ACC112 (cell line): Measurements from ENCODE around the gene RRH.
"Not testable (repeated sequence)": the region's sequence is repeated elsewhere in the genome, so short reads cannot be mapped to it uniquely, and the experiment has no call there.

Source experiments
- H2AFZ ChIP-seq: fragments of 200-600 bp; sonication (generic); one replicate; pipeline ENCODE4 v1.6.0; 2017; ENCODE audit warnings: antibody characterized with exemption, low read length; ENCODE audit not compliant: unreplicated experiment
- H3K27ac ChIP-seq: fragments of 200-600 bp; sonication (generic); 2 replicates; pipeline ENCODE4 v1.5.1; 2014; ENCODE audit warnings: low read depth, mild to moderate bottlenecking, antibody characterized with exemption, low read length, moderate library complexity
- H3K27me3 ChIP-seq: fragments of 200-600 bp; sonication (generic); 2 replicates; pipeline ENCODE4 v1.6.1; 2014; ENCODE audit warnings: mild to moderate bottlenecking, antibody characterized with exemption, low read length, moderate library complexity, mixed read lengths; ENCODE audit not compliant: insufficient read depth
- H3K36me3 ChIP-seq: fragments of 200-600 bp; sonication (generic); 2 replicates; pipeline ENCODE4 v1.6.1; 2016; ENCODE audit warnings: mild to moderate bottlenecking, antibody characterized with exemption, low read length, moderate library complexity, mixed read lengths; ENCODE audit not compliant: insufficient read depth
- H3K4me1 ChIP-seq: fragments of 200-600 bp; sonication (generic); one replicate; pipeline ENCODE4 v1.6.1; 2016; ENCODE audit warnings: low read length, mixed read lengths; ENCODE audit not compliant: insufficient read depth, unreplicated experiment, control insufficient read depth
- H3K4me3 ChIP-seq: fragments of 200-600 bp; sonication (generic); 2 replicates; pipeline ENCODE4 v1.5.1; 2014; ENCODE audit warnings: mild to moderate bottlenecking, low read depth, low read length
- H3K79me2 ChIP-seq: fragments of 200-600 bp; sonication (generic); one replicate; pipeline ENCODE4 v1.6.0; 2016; ENCODE audit warnings: low read length; ENCODE audit not compliant: control insufficient read depth, unreplicated experiment, insufficient read depth

The RRH gene

DNA sequence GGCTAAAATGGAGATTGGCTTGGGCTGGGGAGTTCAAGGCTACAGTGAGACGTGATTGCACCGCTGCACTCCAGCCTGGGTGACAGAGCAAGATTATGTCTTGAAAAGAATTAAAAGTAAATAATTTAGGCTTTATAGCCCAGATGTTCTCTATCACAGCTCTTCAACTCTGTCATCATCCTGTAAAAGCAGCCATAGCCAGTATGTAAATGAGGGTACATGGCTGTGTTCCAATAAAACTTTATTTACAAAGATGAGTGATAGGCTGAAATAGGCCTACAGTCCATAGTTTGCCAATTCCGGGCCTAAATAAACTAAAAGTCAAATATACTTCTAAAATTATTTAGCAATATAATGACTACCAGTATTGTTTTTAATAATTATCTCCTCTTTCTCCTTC lies 9.2 kb downstream of the RRH start:
- Histone ChIP-seq H2AFZ (no peak overlapping the region), H3K4me3 (no peak overlapping the region), H3K36me3 (no peaks in the 10 kb centered on the region), H3K27me3 (no peaks in the 10 kb centered on the region), H3K79me2 (no peaks in the 10 kb centered on the region), H3K27ac (no peak overlapping the region), H3K4me1 (no peaks in the 10 kb centered on the region)

GRCh38 chr4:109846395-109847098 lies 18.8 kb downstream of the RRH start:
- H3K27ac ChIP-seq: no peak overlapping the region
- H2AFZ ChIP-seq: no peak overlapping the region
- no peaks in the 10 kb centered on the region for H3K36me3 ChIP-seq
- H3K4me3 ChIP-seq: no peak overlapping the region
- H3K79me2 ChIP-seq: no peaks in the 10 kb centered on the region
- H3K4me1 ChIP-seq: no peaks in the 10 kb centered on the region
- peaks cover 6% of the 10 kb centered on the region; the same call in 1 of the 2 replicates for H3K27me3 ChIP-seq

DNA sequence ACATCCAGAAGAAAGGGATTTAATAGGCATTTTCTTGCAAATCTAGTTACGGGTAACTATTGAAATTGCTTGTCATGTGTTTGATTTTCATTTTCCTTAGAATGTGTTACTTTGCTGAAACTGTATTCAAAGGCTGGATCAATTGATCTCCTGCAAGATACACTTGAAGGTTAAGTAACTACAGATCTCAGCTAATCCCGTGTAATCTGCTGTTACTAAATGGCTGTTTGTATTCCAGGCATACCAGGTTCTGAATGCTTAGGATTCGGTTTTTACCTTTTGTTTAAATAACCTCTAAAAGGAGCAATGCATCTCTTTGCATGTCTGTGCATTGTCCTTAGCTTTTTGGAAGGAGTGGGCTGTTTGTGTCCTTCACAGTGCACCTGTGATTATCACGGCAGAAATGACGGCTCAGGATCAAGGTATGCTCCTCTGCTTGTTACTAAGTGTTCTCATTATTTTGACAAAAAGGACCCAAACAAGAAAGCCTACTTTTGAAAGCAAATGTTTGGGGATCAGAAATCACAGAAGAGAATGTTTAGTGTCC lies 20.2 kb downstream of the RRH start, which contains the start of gene LRIT3:
Gene LRIT3 (plus strand): TSS at position 212 of the 547 bp plus-strand sequence. CDS start 95 bp downstream, at position 307.
- H2AFZ ChIP-seq: no peak within 1 kb of the TSS
- no peaks in the 10 kb centered on the region for H3K79me2 ChIP-seq
- no peak within 1 kb of the TSS for H3K4me3 ChIP-seq
- H3K27me3 ChIP-seq: peaks cover 6% of the 10 kb centered on the region; the same call in 1 of the 2 replicates
- H3K4me1 ChIP-seq: no peaks in the 10 kb centered on the region
- no peaks in the 10 kb centered on the region for H3K36me3 ChIP-seq
- H3K27ac ChIP-seq: no peak within 1 kb of the TSS

- no peaks in the 10 kb centered on the region for H3K36me3 ChIP-seq
- no peaks in the 10 kb centered on the region for H3K79me2 ChIP-seq
Measured at GRCh38 chr4:109848501-109848900, 20.7 kb downstream of the RRH start.

DNA sequence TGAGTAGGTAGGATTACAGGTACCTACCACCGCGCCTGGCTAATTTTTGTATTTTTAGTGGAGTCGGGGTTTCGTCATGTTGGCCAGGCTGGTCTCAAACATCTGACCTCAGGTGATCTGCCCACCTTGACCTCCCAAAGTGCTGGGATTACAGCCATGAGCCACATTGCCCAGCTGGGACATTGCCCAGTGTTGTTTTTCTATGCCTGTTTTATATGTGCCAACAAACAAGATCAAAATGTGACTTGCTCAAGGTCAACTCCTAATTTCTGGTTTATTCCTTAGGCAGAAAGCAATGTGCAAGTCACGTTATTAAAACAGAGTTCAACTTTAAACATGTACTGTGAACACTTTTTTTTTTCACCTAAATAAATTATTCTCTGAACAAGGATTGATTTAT lies 22.8 kb downstream of the RRH start:
- Histone ChIP-seq H3K79me2 (no peaks in the 10 kb centered on the region), H2AFZ (no peak overlapping the region), H3K36me3 (no peaks in the 10 kb centered on the region), H3K4me3 (no peak overlapping the region), H3K4me1 (no peaks in the 10 kb centered on the region), H3K27me3 (peaks cover 6% of the 10 kb centered on the region; the same call in 1 of the 2 replicates), H3K27ac (no peak overlapping the region)

More at GRCh38 chr4:109848501-109848900, 20.7 kb downstream of the RRH start:
- H3K4me1 ChIP-seq: no peaks in the 10 kb centered on the region
- H2AFZ ChIP-seq: no peak overlapping the region
- H3K27ac ChIP-seq: no peak overlapping the region
- H3K4me3 ChIP-seq: no peak overlapping the region
- H3K27me3 ChIP-seq: peaks cover 6% of the 10 kb centered on the region; the same call in 1 of the 2 replicates

DNA sequence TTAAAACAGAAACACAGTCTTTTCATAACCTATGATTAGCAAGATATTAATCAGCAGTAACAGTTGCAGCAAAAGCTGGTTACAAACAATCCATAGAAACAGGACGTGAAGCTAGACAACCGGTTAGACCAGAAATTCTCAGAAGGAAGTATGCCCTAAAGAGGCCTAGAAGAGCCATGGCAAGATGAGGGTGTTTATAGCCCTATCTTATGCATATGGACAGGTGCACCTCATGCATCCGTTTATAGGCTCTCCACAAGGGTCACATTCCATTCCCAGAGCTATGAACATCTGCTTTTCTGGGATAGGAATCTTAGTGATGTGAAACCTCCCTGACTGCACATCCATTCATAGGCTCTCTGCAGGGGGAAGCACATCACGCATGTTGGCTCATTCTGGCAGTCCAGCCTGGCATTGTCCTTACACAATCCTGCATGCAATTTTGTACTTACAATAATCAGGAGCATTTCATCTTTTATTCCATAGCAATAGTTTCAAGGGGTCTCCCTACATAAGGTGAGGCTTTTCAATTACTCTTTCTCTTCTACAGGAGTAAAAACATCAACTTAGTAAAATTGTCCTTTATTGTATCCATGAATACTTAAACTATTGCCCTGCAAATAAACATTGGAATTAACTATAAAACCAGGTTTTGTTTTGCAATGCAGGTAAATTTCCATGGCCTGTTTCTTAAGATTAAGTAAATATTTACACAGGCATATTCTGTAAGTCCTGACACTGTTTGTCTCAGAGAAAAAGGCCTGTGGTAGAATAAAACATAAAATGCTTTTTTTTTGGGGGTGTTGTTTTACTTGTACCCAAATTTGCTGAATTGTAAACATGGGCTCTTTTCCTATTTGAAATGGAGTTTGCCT lies 31.9 kb downstream of the RRH start:
- H3K79me2 ChIP-seq, H3K4me1 ChIP-seq: not testable (repeated sequence)

GRCh38 chr4:109861271-109861670 lies 33.5 kb downstream of the RRH start:
- no peak overlapping the region for H3K4me3 ChIP-seq
- no peaks in the 10 kb centered on the region for H3K79me2 ChIP-seq
- H3K4me1 ChIP-seq: no peaks in the 10 kb centered on the region
- no peak overlapping the region for H2AFZ ChIP-seq
- no peaks in the 10 kb centered on the region for H3K27me3 ChIP-seq
- no peaks in the 10 kb centered on the region for H3K36me3 ChIP-seq
- no peak overlapping the region for H3K27ac ChIP-seq

More for the DNA sequence above, 31.9 kb downstream of the RRH start:
- H3K36me3 ChIP-seq, H3K4me3 ChIP-seq, H2AFZ ChIP-seq, H3K27me3 ChIP-seq, H3K27ac ChIP-seq: not testable (repeated sequence)

- no peaks in the 10 kb centered on the region for H3K79me2 ChIP-seq
- no peak overlapping the region for H3K4me3 ChIP-seq
- H3K36me3 ChIP-seq: no peaks in the 10 kb centered on the region
- H3K4me1 ChIP-seq: no peaks in the 10 kb centered on the region
- no peaks in the 10 kb centered on the region for H3K27me3 ChIP-seq
- H3K27ac ChIP-seq: no peak overlapping the region
- no peak overlapping the region for H2AFZ ChIP-seq
Measured at GRCh38 chr4:109861916-109862511, 34.2 kb downstream of the RRH start.

DNA sequence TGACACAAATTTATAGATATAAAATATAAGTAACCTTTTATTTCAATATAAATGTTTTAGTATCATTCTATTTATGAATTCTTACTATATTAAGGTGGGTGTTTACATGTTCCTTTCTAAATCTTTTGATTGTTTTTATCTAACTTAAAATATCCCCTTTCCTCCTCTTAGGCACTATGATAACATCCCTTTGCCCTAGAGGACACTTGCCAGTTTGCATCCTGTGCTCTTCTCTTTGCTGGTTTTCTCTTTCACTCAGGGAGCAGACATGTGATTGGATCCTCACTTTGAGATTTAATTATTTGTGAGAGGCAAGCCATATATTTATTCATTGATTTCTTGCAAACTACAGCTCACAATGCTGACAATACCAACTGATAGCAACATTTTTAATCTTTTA lies 36.4 kb downstream of the RRH start:
- Histone ChIP-seq H3K79me2 (no peaks in the 10 kb centered on the region), H3K27ac (no peak overlapping the region), H3K4me3 (no peak overlapping the region), H2AFZ (no peak overlapping the region), H3K36me3 (no peaks in the 10 kb centered on the region), H3K4me1 (no peaks in the 10 kb centered on the region), H3K27me3 (no peaks in the 10 kb centered on the region)

DNA sequence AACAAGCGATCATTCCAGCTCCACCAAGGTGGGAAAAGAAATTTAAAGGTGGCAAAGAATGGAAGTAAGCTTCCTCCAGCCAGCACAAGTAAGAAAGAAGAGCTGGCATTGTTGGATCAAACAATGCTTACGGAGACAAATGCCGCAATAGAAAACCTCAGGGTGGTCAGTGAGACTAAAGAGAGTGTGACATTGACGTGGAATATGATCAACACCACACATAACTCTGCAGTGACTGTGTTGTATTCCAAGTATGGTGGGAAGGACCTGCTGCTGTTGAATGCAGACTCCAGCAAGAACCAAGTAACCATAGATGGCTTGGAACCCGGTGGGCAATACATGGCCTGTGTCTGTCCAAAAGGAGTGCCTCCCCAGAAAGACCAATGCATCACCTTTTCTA lies 42.3 kb downstream of the RRH start:
- no peak overlapping the region for H3K4me3 ChIP-seq
- no peaks in the 10 kb centered on the region for H3K79me2 ChIP-seq
- H3K27ac ChIP-seq: no peak overlapping the region
- H2AFZ ChIP-seq: no peak overlapping the region
- H3K27me3 ChIP-seq: no peaks in the 10 kb centered on the region
- H3K36me3 ChIP-seq: no peaks in the 10 kb centered on the region
- H3K4me1 ChIP-seq: no peaks in the 10 kb centered on the region
